T-helper 2 cell treated with Interferon-gamma antibody and Interleukin-4, amounts not matched to agents 100 ng/mL and 5 ng/mL, for 36 hours (primary cell): ENCODE measurements around the gene C16orf87. TPM values are rescaled to one million over a fixed set of nuclear protein-coding genes. Genes with fewer than 3 reads are reported as not detected.

Source experiments
- intact Hi-C: fragments of 100-400 bp; cut with micrococcal nuclease; formaldehyde crosslinking; loops from one replicate; pipeline ENCODE4 v1.15.1; 2023
- total RNA-seq: library from RNA; stranded (reverse); gene quantifications from 2 replicates; pipeline ENCODE4 v1.2.3, GENCODE V29; 2022

The C16orf87 gene
- total RNA-seq, 1 donor from 2014 or later = 17.8 TPM

- intact Hi-C loops = no loop called here
Observed at GRCh38 chr16:46762583-46762982, 68.4 kb downstream of the C16orf87 start.

- intact Hi-C loops = no loop called here
Observed at GRCh38 chr16:46759309-46759708, 71.7 kb downstream of the C16orf87 start.

- intact Hi-C loops = no loop called here
Observed at GRCh38 chr16:46757339-46758050, 73.5 kb downstream of the C16orf87 start.

GRCh38 chr16:46756772-46757171, 74.2 kb downstream of the C16orf87 start:
- intact Hi-C loops = no loop called here

- intact Hi-C loops = no loop called here
Observed at GRCh38 chr16:46753015-46753414, 78.0 kb downstream of the C16orf87 start.

GRCh38 chr16:46751381-46751780, 79.6 kb downstream of the C16orf87 start:
- intact Hi-C loops = no loop called here

DNA sequence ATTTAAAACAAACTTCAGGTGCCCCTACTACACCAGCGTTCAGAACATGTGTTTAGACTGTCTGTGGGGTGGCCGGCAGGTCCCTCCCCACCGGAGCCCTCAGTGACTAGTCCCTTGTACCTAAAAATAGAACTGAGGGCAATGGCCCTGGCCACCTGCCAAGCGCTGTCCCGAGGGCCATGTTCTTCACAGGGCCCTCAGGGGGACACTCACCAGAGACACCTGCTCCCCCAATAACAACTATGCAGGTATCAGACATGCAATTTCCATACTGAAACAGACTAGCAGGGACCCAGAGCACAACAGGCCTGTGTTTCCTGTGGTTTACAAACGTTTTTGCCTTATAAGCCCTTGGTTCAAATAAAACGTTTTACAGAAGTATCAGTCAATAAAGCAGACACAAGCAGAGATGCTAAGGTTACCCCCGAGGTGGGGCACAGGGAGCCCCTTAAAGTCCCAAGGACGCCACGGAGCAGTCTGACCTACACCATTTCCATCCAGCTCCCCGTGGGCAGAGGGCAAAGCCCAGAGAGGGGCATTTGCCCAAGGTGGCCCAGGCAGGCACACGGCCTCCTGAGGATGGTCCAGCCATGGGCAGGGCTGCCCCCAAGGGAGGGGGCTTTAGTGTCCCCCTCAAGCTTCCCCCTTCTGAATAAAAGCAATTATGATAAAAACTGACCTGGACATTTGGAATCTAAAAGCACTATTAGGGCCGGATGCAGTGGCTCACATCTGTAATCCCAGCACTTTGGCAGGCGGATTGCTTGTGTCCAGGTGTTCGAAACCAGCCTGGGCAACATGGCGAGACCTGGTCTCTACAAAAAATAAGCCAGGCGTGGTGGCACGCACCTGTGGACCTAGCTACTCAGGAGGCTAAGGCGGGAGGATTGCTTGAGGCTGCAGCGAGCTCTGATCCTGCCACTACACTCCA, 81.9 kb downstream of the C16orf87 start:
- intact Hi-C loops = no loop called here

GRCh38 chr16:46747777-46748651, 83.0 kb downstream of the C16orf87 start, which contains the start of gene MYLK3:
MYLK3 (minus strand) TSS chr16:46748344; CDS start chr16:46748193, 151 bp downstream.
- intact Hi-C loops = no loop called here

- intact Hi-C loops = no loop called here
Observed at GRCh38 chr16:46746821-46747776, 83.9 kb downstream of the C16orf87 start.

Other genes with a start within 250 kb of the C16orf87 start
- 54.4 and 57.9 TPM in 2 replicates for gene SHCBP1, start 209.8 kb downstream of the C16orf87 start, total RNA-seq
- 80.8 and 88.2 TPM in 2 replicates for gene VPS35, start 142.0 kb downstream of the C16orf87 start, total RNA-seq
- gene ORC6, start 141.5 kb downstream of the C16orf87 start, total RNA-seq = 42.7 and 46.2 TPM in 2 replicates
- 0.39 and 0.59 TPM in 2 replicates for gene MYLK3, start 82.8 kb downstream of the C16orf87 start, total RNA-seq
- gene GPT2, start 53.2 kb upstream of the C16orf87 start, total RNA-seq = 4.5 and 8.0 TPM in 2 replicates
- gene DNAJA2, start 142.5 kb upstream of the C16orf87 start, total RNA-seq = 56.0 and 57.0 TPM in 2 replicates